Endothelial cell of umbilical vein (primary cell): Measurements from ENCODE around the gene GPLD1. TPM values are rescaled to one million over a fixed set of nuclear protein-coding genes. Genes with fewer than 3 reads are reported as not detected.

Experiments used
- BruUV-seq: library from RNA; stranded (reverse); fragments of 400-500 nt; replicated peaks from 2 replicates; lab custom pipeline; 2021; lab: Mats Ljungman, UMichigan
- CTCF ChIA-PET: fragments of 300-600, 350-600 bp; sonication (Branson Sonifier 250); formaldehyde crosslinking; loops from one replicate; lab custom pipeline; 2021; ENCODE audit warnings: antibody characterized with exemption, inconsistent platforms; lab: Charles Lee
- POLR2A ChIA-PET: fragments of 300-600, 350-600 bp; sonication (Branson Sonifier 250); formaldehyde crosslinking; loops from one replicate; lab custom pipeline; 2021; ENCODE audit warnings: antibody characterized with exemption, inconsistent platforms; lab: Charles Lee
- DNase-seq: peaks from one replicate; pipeline ENCODE4 v3.0.0-alpha.2; 2011; ENCODE audit warnings: low read depth, low spot score
- FAIRE-seq: peaks from 2 replicates; lab custom pipeline; 2011; peaks lifted over from hg19 to GRCh38; lab: Jason Lieb, UNC
- H2AFZ ChIP-seq: 2 replicates; pipeline ENCODE4 v1.6.0; 2012; ENCODE audit warnings: low read depth, low read length, control low read depth, inconsistent platforms
- H3K27ac ChIP-seq: 2 replicates; pipeline ENCODE4 v1.5.1; 2011; ENCODE audit warnings: low read depth, mild to moderate bottlenecking, control low read depth, low read length, moderate library complexity; ENCODE audit not compliant: insufficient read depth
- H3K27me3 ChIP-seq, 2 experiments: 2 replicates each; pipeline versions ENCODE4 v1.6.0 to v1.6.1; 2011; ENCODE audit warnings: low read length in 2 of 2, mixed read lengths in 1 of 2; ENCODE audit not compliant: control insufficient read depth in 2 of 2, insufficient read depth in 2 of 2
- H3K36me3 ChIP-seq, 2 experiments: 2 replicates in 1 of 2; 3 replicates in 1 of 2; pipeline ENCODE4 v1.5.1; 2011; ENCODE audit warnings: low read length in 2 of 2, mild to moderate bottlenecking in 1 of 2, moderate library complexity in 1 of 2; ENCODE audit not compliant: control insufficient read depth in 2 of 2, insufficient read depth in 2 of 2; ENCODE audit errors: extremely low read depth in 1 of 2
- H3K4me1 ChIP-seq: 3 replicates; pipeline ENCODE4 v1.5.1; 2011; ENCODE audit warnings: mild to moderate bottlenecking, low read length; ENCODE audit not compliant: control insufficient read depth, insufficient read depth; ENCODE audit errors: extremely low read depth
- H3K4me2 ChIP-seq: 2 replicates; pipeline ENCODE4 v1.6.1; 2011; ENCODE audit warnings: low read length, control low read depth, mixed read lengths; ENCODE audit not compliant: insufficient read depth
- H3K4me3 ChIP-seq, 3 experiments: fragments of 200-600 bp in 1 of 3; sonication (generic), shearing (Covaris generic) in 1 of 3; replicated peaks in 1 of 3; 2 replicates each; pipeline ENCODE4 v1.5.1; 2011 to 2016; ENCODE audit warnings: control low read depth in 3 of 3, low read length in 3 of 3, mild to moderate bottlenecking in 2 of 3, inconsistent platforms in 1 of 3, low read depth in 1 of 3, moderate library complexity in 1 of 3; ENCODE audit not compliant: insufficient read depth in 1 of 3
- H3K79me2 ChIP-seq: 2 replicates; pipeline ENCODE4 v1.6.0; 2012; ENCODE audit warnings: low read length, inconsistent platforms; ENCODE audit not compliant: control insufficient read depth, insufficient read depth
- H3K9ac ChIP-seq: replicated peaks from 2 replicates; pipeline ENCODE3; 2011; ENCODE audit warnings: low read length, control low read depth; ENCODE audit not compliant: insufficient read depth; ENCODE audit errors: extremely low read depth
- H3K9me1 ChIP-seq: replicated peaks from 3 replicates; pipeline ENCODE4 v1.6.0; 2011; ENCODE audit warnings: mild to moderate bottlenecking, low read length; ENCODE audit not compliant: control insufficient read depth, insufficient read depth; ENCODE audit errors: extremely low read depth
- H3K9me3 ChIP-seq: replicated peaks from 2 replicates; pipeline ENCODE4 v1.5.1; 2012; ENCODE audit warnings: low read length, inconsistent platforms; ENCODE audit not compliant: control insufficient read depth, insufficient read depth
- H4K20me1 ChIP-seq: replicated peaks from 2 replicates; pipeline ENCODE3; 2011; ENCODE audit warnings: mild to moderate bottlenecking, low read length; ENCODE audit not compliant: control insufficient read depth, insufficient read depth; ENCODE audit errors: extremely low read depth
- EZH2 ChIP-seq: IDR thresholded peaks from 2 replicates; pipeline ENCODE4 v1.6.1; 2012; ENCODE audit warnings: borderline replicate concordance, low read depth, mild to moderate bottlenecking, moderate library complexity, low read length, inconsistent platforms; ENCODE audit not compliant: severe bottlenecking
- FOS ChIP-seq: IDR thresholded peaks from 2 replicates; pipeline ENCODE4 v1.6.1; 2011; ENCODE audit warnings: mild to moderate bottlenecking, low read length, moderate library complexity, borderline replicate concordance; ENCODE audit not compliant: insufficient read depth
- GATA2 ChIP-seq: IDR thresholded peaks from 2 replicates; pipeline ENCODE4 v1.7.0; 2011; ENCODE audit warnings: low read depth, mild to moderate bottlenecking, moderate library complexity, mixed read lengths, low read length; ENCODE audit not compliant: insufficient read length, insufficient read depth
- JUN ChIP-seq: IDR thresholded peaks from 2 replicates; pipeline ENCODE4 v1.6.1; 2011; ENCODE audit warnings: borderline replicate concordance, low read depth; ENCODE audit not compliant: insufficient read length, insufficient read depth
- MYC ChIP-seq: IDR thresholded peaks from one replicate; pipeline ENCODE4 v1.6.1; 2011; ENCODE audit warnings: mild to moderate bottlenecking, low read depth, low read length
- POLR2A ChIP-seq: IDR thresholded peaks from 2 replicates; pipeline ENCODE4 v1.6.1; 2012; ENCODE audit warnings: low read depth, mild to moderate bottlenecking, control low read depth, low read length
- POLR2AphosphoS5 ChIP-seq: IDR thresholded peaks from 2 replicates; pipeline ENCODE4 v1.6.1; 2012; ENCODE audit warnings: low read depth, mild to moderate bottlenecking, control low read depth, low read length, moderate library complexity; ENCODE audit not compliant: insufficient read depth
- dilution Hi-C: fragments of 300-500 bp; cut with MboI; formaldehyde crosslinking; loops from one replicate; pipeline ENCODE4 v1.15.0; 2019; ENCODE audit warnings: low sequenced_read_pairs; ENCODE audit not compliant: extremely low pct_ligation_motif_present
- intact Hi-C: fragments of 100-400 bp; cut with micrococcal nuclease; formaldehyde crosslinking; loops from one replicate; pipeline ENCODE4 v1.10.0; 2022
- polyA plus RNA-seq, 4 experiments: library from polyadenylated mRNA; depleted of rRNA in 3 of 4; stranded (reverse) in 3 of 4; unstranded in 1 of 4; fragments of >200 nt; gene quantifications; 2 replicates each; pipeline versions ENCODE4 v1.2.1 to v1.2.3, GENCODE V29; 2011 to 2012; ENCODE audit warnings: missing spikeins in 1 of 4
- total RNA-seq: library from RNA; stranded (reverse); gene quantifications from 2 replicates; pipeline ENCODE4 v1.2.3, GENCODE V29; 2021
- TF ChIP-seq, protein P1 (sequence below), 2 donors: IDR thresholded peaks; 1 replicate in 1 of 2; 2 replicates in 1 of 2; pipeline ENCODE4 v1.5.1; 2011; ENCODE audit warnings: low read length in 2 of 2, mild to moderate bottlenecking in 2 of 2, moderate library complexity in 2 of 2, control low read depth in 1 of 2, inconsistent platforms in 1 of 2, low read depth in 1 of 2; ENCODE audit not compliant: insufficient read depth in 1 of 2; ENCODE audit errors: extremely low read depth in 1 of 2
- TF ChIP-seq, protein P2 (sequence below): IDR thresholded peaks from 2 replicates; pipeline ENCODE4 v1.6.1; 2011; ENCODE audit not compliant: insufficient read depth, insufficient read length

The GPLD1 gene
- total and polyA plus RNA-seq, 2 donors (not counting 3 experiments of a cell fraction or from before 2014, with no cell fraction given) = 0.03 to 0.53 TPM

DNA sequence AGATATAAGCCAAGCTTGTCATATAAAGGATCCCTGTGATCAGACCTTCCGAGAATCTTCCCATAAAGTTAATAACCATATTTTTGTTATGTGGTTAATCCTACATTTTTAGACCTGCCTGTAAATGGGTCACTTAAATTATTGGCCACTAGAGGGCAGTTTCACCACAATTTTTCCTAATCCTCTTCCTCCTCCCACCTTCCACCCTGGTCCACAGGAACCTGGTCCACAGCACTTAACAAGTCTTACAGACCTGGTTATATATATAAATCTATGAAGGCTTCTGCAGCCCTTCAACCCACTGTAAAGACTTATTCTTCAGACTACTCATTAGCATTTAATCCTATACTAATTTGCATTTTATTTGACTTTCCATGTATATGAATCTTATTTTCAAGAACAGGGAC lies 58.3 kb downstream of the GPLD1 start:
- Histone ChIP-seq H3K79me2 (no peaks in the 10 kb centered on the region), H3K36me3 (no peaks in the 10 kb centered on the region), H3K9me1 (no peaks in the 10 kb centered on the region), H3K27ac (no peak overlapping the region), H3K4me2 (no peak overlapping the region), H3K4me3 (no peak overlapping the region), H3K9me3 (no peaks in the 10 kb centered on the region), H3K4me1 (no peaks in the 10 kb centered on the region), H2AFZ (no peak overlapping the region), H3K9ac (no peak overlapping the region), H3K27me3 (no peaks in the 10 kb centered on the region), H4K20me1 (no peaks in the 10 kb centered on the region)
- no peak for TF ChIP-seq POLR2A
- TF ChIP-seq, protein P1, sequence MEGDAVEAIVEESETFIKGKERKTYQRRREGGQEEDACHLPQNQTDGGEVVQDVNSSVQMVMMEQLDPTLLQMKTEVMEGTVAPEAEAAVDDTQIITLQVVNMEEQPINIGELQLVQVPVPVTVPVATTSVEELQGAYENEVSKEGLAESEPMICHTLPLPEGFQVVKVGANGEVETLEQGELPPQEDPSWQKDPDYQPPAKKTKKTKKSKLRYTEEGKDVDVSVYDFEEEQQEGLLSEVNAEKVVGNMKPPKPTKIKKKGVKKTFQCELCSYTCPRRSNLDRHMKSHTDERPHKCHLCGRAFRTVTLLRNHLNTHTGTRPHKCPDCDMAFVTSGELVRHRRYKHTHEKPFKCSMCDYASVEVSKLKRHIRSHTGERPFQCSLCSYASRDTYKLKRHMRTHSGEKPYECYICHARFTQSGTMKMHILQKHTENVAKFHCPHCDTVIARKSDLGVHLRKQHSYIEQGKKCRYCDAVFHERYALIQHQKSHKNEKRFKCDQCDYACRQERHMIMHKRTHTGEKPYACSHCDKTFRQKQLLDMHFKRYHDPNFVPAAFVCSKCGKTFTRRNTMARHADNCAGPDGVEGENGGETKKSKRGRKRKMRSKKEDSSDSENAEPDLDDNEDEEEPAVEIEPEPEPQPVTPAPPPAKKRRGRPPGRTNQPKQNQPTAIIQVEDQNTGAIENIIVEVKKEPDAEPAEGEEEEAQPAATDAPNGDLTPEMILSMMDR (IDR thresholded peaks at IDR 0.05; ENCODE audit: extremely low read depth in 1 of 2, insufficient read depth in 1 of 2, low read depth in 1 of 2, low read length in 2 of 2) = peak; percentile 50 to 60
- dilution Hi-C loops (no loop called here), intact Hi-C loops (loop anchor here (1.0 to 5.0 kb wide), 4 partner anchors 90 to 336 kb away; no protein-coding TSS in a partner anchor)
- DNase-seq (peak; percentile 55), FAIRE-seq (peak; percentile 71)
- CTCF ChIA-PET = interaction anchor here (0.7 to 1.7 kb wide), 9 partner anchors 9 to 587 kb away, joined by 3 to 10 read pairs (median 3); no protein-coding TSS in a partner anchor
- no TSS peak for BruUV-seq
- POLR2A ChIA-PET = no interaction called here

DNA sequence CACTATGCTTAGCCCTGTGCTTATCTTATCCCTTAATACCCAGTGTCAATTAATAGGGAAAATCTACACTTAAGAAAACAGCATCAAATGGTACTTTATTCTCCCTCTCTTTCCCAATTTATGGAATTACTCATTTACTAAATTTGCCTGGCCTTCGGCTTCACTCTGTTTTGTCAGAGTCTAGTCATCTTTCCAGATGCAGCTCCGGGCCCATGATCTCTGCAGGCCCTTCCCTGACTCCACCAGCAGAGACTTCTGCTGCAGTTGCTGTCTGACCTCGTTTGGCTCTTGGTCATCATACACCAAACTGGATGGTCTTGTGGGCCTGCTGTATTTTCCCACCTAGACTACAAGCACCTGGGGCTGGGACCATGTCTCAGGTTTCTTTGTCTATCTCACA lies 59.3 kb downstream of the GPLD1 start:
- H3K9me3 ChIP-seq = no peaks in the 10 kb centered on the region
- H4K20me1 ChIP-seq = no peaks in the 10 kb centered on the region
- CTCF ChIA-PET = interaction anchor here (0.7 to 1.7 kb wide), 11 partner anchors 10 to 588 kb away, joined by 3 to 10 read pairs (median 3); no protein-coding TSS in a partner anchor
- H3K79me2 ChIP-seq = no peaks in the 10 kb centered on the region
- peaks cover 0 to 4% of the 10 kb centered on the region in 2 experiments for H3K36me3 ChIP-seq
- no peaks in the 10 kb centered on the region for H3K27me3 ChIP-seq
- H3K4me1 ChIP-seq = no peaks in the 10 kb centered on the region
- no peak for DNase-seq
- no peak overlapping the region for H3K4me3 ChIP-seq
- no TSS peak for BruUV-seq
- POLR2A ChIA-PET = no interaction called here
- no peak overlapping the region for H3K9ac ChIP-seq
- H3K9me1 ChIP-seq = no peaks in the 10 kb centered on the region
- intact Hi-C loops (loop anchor here (2.0 to 5.0 kb wide), 2 partner anchors 152 to 337 kb away; no protein-coding TSS in a partner anchor), dilution Hi-C loops (no loop called here)
- no peak overlapping the region for H3K4me2 ChIP-seq
- FAIRE-seq = no peak
- no peak overlapping the region for H3K27ac ChIP-seq
- no peak for TF ChIP-seq FOS
- TF ChIP-seq, protein P2, sequence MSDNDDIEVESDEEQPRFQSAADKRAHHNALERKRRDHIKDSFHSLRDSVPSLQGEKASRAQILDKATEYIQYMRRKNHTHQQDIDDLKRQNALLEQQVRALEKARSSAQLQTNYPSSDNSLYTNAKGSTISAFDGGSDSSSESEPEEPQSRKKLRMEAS = no peak
- TF ChIP-seq JUN = no peak
- no peak for TF ChIP-seq GATA2
- TF ChIP-seq, protein P1 (IDR thresholded peaks at IDR 0.05; ENCODE audit: extremely low read depth in 1 of 2, insufficient read depth in 1 of 2, low read depth in 1 of 2, low read length in 2 of 2) = no peak
- no peak for TF ChIP-seq POLR2A
- TF ChIP-seq EZH2 = no peak
- TF ChIP-seq POLR2AphosphoS5 = no peak
- no peak for TF ChIP-seq MYC
- no peak overlapping the region for H2AFZ ChIP-seq
